ENCODE measurements around the gene FYB1. TPM values are rescaled to one million over a fixed set of nuclear protein-coding genes. Genes with fewer than 3 reads are reported as not detected.

FYB1 gene
- total RNA-seq, 2 experiments from 2014 or later, result 129 TPM

DNA sequence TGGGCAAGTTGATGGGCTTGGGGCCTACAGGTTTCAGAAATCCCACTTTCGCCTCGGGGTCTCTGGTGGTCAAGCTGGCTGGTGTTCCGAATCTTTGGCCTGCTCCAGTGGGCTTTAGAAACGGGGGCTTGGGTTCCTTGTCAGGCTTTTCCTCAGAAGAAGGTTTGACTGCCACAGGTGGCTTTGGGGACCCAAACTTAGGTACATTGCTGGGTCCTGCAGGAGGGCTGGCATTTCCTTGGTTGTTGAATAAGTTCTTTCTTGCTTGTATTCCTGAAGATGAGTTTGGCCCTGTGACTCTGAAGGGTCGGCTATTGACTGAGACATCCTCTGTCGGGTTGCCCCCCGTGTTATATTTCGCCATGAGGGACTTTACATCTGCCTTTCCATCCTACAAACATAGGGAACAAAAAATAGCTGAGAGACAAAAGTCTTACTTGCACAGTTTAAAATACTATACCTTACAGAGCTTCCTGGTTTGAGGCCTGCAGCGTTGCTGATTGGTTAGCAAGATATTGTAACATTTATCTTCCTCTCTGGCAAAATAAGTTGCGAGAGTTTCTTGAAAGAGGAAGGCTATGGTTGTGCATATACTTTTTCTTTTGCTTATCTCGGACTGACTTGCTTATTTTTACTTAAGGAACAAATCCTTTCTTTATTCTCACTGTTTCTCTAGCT, 16.6 kb downstream of the FYB1 start:
- H3K36me3 Mint-ChIP-seq (ENCODE audit: low read depth), result peaks cover 24% of the 10 kb centered on the region
- CTCF ChIA-PET, result interaction anchor here (0.8 to 4.8 kb wide), 9 partner anchors 8 to 127 kb away, joined by 3 to 42 read pairs (median 11); no protein-coding TSS in a partner anchor
- peak; percentile 55 for DNase-seq
- intact Hi-C loops (cut with micrococcal nuclease), result loop anchor here (2.0 to 5.0 kb wide), 4 partner anchors 14 to 1630 kb away; no protein-coding TSS in a partner anchor
- peaks cover 37% of the 10 kb centered on the region for H3K4me1 Mint-ChIP-seq (ENCODE audit: low read depth)
- peak overlapping the region; percentile 83 for H3K4me3 Mint-ChIP-seq
- no peaks in the 10 kb centered on the region for H3K9me3 Mint-ChIP-seq
- H3K27ac Mint-ChIP-seq, result peak overlapping the region; percentile 99
- H3K27me3 Mint-ChIP-seq (ENCODE audit: low read depth), result no peaks in the 10 kb centered on the region

DNA sequence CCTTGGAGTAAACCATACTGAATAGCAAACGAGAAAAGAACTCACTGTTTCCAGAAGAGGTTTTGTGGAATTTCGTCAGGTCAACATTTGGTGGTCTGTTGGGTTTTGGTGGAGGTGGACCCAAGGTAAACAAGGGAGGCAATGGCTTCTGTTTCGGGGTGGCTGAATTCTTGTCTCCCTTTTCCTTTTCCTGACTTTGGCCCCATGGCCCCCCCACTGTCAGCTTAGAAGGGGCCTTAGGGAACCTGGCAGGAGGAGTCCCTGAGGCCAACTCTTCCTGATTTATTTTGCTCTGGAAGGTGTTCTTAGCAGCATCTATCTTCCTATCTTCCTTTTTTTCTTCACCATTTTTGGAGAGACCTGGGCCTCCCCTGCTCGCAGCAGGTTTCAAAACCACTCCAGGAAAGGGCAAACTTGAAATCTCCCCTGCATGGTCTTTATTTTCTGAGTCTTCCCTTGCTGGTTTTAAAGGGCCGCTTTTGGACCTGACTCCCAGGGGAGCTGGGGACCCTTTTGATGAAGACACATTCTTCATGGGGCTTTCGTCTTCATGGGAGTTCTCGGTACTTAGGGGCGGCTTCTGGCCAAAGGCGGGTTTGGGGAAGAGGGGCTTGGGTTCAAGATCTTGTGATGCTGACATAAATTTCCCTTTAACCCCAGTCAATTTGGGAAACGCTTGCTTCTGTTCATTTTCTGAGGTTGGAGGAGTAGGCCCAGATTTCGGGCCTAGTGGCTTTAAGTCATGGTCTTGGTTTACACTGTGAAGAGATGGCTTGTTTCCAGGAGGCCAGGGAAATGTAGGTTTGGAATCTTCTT, 17.4 kb downstream of the FYB1 start:
- DNase-seq, result no peak
- peak overlapping the region; percentile 99 for H3K27ac Mint-ChIP-seq
- H3K4me1 Mint-ChIP-seq (ENCODE audit: low read depth), result peaks cover 31% of the 10 kb centered on the region

GRCh38 chr5:39201160-39201780, 18.1 kb downstream of the FYB1 start:
- H3K4me1 Mint-ChIP-seq (ENCODE audit: low read depth), result peaks cover 31% of the 10 kb centered on the region

More for the DNA sequence above, 17.4 kb downstream of the FYB1 start:
- no peaks in the 10 kb centered on the region for H3K9me3 Mint-ChIP-seq
- CTCF ChIA-PET, result interaction anchor here (0.8 to 4.8 kb wide), 15 partner anchors 9 to 127 kb away, joined by 3 to 42 read pairs (median 5); no protein-coding TSS in a partner anchor
- H3K27me3 Mint-ChIP-seq (ENCODE audit: low read depth), result no peaks in the 10 kb centered on the region
- peak overlapping the region; percentile 83 for H3K4me3 Mint-ChIP-seq
- peaks cover 24% of the 10 kb centered on the region for H3K36me3 Mint-ChIP-seq (ENCODE audit: low read depth)
- intact Hi-C loops (cut with micrococcal nuclease), result loop anchor here (1.0 to 5.0 kb wide), 7 partner anchors 8 to 1630 kb away; no protein-coding TSS in a partner anchor

GRCh38 chr5:39200081-39200480, 19.3 kb downstream of the FYB1 start:
- CTCF ChIA-PET, result interaction anchor here (0.6 to 4.8 kb wide), 15 partner anchors 8 to 747 kb away, joined by 3 to 42 read pairs (median 5); no protein-coding TSS in a partner anchor
- Mint-ChIP-seq H3K27me3 (ENCODE audit: low read depth) (no peaks in the 10 kb centered on the region), H3K4me1 (ENCODE audit: low read depth) (peaks cover 27% of the 10 kb centered on the region), H3K9me3 (no peaks in the 10 kb centered on the region), H3K4me3 (peak overlapping the region; percentile 83), H3K27ac (peak overlapping the region; percentile 99), H3K36me3 (ENCODE audit: low read depth) (peaks cover 35% of the 10 kb centered on the region)
- peak; percentile 54 for DNase-seq
- intact Hi-C loops (cut with micrococcal nuclease), result loop anchor here (1.0 to 5.0 kb wide), 4 partner anchors 10 to 1632 kb away; no protein-coding TSS in a partner anchor

More at GRCh38 chr5:39201160-39201780, 18.1 kb downstream of the FYB1 start:
- H3K27me3 Mint-ChIP-seq (ENCODE audit: low read depth), result no peaks in the 10 kb centered on the region
- H3K27ac Mint-ChIP-seq, result peak overlapping the region; percentile 99
- intact Hi-C loops (cut with micrococcal nuclease), result loop anchor here (1.0 to 5.0 kb wide), 6 partner anchors 9 to 1631 kb away; no protein-coding TSS in a partner anchor
- H3K36me3 Mint-ChIP-seq (ENCODE audit: low read depth), result peaks cover 29% of the 10 kb centered on the region
- CTCF ChIA-PET, result interaction anchor here (0.8 to 4.8 kb wide), 18 partner anchors 10 to 122 kb away, joined by 3 to 42 read pairs (median 5); no protein-coding TSS in a partner anchor
- no peaks in the 10 kb centered on the region for H3K9me3 Mint-ChIP-seq
- peak; percentile 55 for DNase-seq
- H3K4me3 Mint-ChIP-seq, result peak overlapping the region; percentile 83

DNA sequence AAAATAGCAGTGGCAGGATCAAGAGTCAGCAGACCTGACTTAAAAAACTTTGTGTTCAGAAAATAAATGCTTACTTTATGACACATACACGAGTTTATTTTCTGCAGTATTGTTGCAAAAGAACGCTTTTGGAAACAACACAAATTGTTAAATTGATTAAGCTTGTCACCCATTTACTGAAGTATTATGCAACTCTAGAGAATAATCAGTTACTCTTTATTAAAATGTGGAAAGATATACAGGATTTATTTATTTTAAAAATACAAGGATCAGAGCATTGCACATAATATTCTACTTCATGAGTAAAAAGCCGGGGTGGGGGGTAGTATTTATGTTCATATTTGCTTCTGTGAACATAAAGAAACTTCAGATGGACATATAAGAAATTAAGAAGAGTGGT, 20.0 kb downstream of the FYB1 start:
- H3K4me1 Mint-ChIP-seq (ENCODE audit: low read depth), result peaks cover 26% of the 10 kb centered on the region
- no peaks in the 10 kb centered on the region for H3K9me3 Mint-ChIP-seq
- intact Hi-C loops (cut with micrococcal nuclease), result no loop called here
- peak overlapping the region; percentile 83 for H3K4me3 Mint-ChIP-seq
- H3K27ac Mint-ChIP-seq, result peak overlapping the region; percentile 99
- peaks cover 43% of the 10 kb centered on the region for H3K36me3 Mint-ChIP-seq (ENCODE audit: low read depth)
- DNase-seq, result no peak
- no peaks in the 10 kb centered on the region for H3K27me3 Mint-ChIP-seq (ENCODE audit: low read depth)
- CTCF ChIA-PET, result interaction anchor here (1.3 to 4.8 kb wide), 6 partner anchors 8 to 84 kb away, joined by 3 to 42 read pairs (median 10); no protein-coding TSS in a partner anchor

DNA sequence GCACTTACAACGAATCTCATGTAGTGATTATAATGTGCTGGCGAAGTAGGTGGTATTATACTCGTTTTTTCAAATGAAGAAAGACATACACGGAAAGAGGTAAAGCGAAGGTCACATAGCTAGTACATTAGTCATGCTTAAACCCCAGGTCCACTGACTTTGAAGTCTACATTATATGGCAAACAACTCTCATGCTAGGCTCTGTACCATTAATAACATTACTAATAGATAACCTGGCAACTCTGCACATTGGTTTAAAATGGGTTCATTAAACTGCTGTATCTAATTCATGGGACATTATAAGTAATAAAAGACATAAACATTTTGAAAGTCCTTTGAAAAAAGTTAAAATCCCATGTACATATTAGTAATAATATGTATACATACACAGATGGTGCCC, 21.2 kb downstream of the FYB1 start:
- DNase-seq, result no peak
- Mint-ChIP-seq H3K36me3 (ENCODE audit: low read depth) (peaks cover 43% of the 10 kb centered on the region), H3K4me3 (peak overlapping the region; percentile 67), H3K9me3 (no peaks in the 10 kb centered on the region), H3K27me3 (ENCODE audit: low read depth) (no peaks in the 10 kb centered on the region), H3K4me1 (ENCODE audit: low read depth) (peaks cover 31% of the 10 kb centered on the region), H3K27ac (peak overlapping the region; percentile 93)
- intact Hi-C loops (cut with micrococcal nuclease), result no loop called here
- CTCF ChIA-PET, result interaction anchor here (1.0 to 2.1 kb wide), 3 partner anchors 15 to 85 kb away, joined by 5 to 8 read pairs (median 6); no protein-coding TSS in a partner anchor

GRCh38 chr5:39197556-39197955, 21.8 kb downstream of the FYB1 start:
- peaks cover 36% of the 10 kb centered on the region for H3K4me1 Mint-ChIP-seq (ENCODE audit: low read depth)
- H3K9me3 Mint-ChIP-seq, result no peaks in the 10 kb centered on the region
- H3K27me3 Mint-ChIP-seq (ENCODE audit: low read depth), result no peaks in the 10 kb centered on the region
- H3K36me3 Mint-ChIP-seq (ENCODE audit: low read depth), result peaks cover 40% of the 10 kb centered on the region
- H3K27ac Mint-ChIP-seq, result peak overlapping the region; percentile 93
- CTCF ChIA-PET, result interaction anchor here (1.0 to 3.9 kb wide), 3 partner anchors 15 to 86 kb away, joined by 5 to 18 read pairs (median 6); no protein-coding TSS in a partner anchor
- H3K4me3 Mint-ChIP-seq, result peak overlapping the region; percentile 67
- intact Hi-C loops (cut with micrococcal nuclease), result loop anchor here (1.0 kb wide), 1 partner anchor 9 kb away; no protein-coding TSS in a partner anchor
- peak; percentile 83 for DNase-seq

DNA sequence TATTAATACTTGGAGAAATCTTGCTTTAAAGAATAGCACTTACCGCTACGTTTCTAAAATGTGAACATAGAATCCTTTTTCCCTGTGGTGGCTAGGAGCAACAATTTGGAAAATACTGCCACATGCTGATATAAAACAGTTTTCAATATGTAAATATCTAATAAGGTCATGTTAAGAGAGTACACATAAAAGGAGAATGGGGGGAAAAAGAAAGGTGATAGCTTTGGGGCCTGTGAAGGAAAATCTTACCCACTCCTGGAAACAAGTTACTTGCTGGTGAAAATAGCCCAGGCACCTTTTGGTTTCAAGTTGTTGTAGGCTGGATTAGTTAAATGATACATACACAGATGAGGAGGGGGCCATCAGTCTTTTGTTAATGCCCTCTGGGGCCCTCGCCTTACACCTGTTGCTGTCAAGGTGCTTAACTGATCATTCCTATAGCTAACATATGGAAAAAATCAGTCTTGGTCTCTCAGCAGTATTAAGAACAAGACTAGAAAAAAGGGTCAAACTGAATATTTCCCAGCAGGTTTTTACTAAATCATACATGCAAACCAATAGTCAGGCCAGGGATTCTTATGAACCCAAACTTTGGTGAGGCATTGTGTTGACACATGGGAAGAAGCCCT, 24.1 kb downstream of the FYB1 start:
- peaks cover 55% of the 10 kb centered on the region for H3K4me1 Mint-ChIP-seq (ENCODE audit: low read depth)
- H3K27ac Mint-ChIP-seq, result peak overlapping the region; percentile 93
- H3K36me3 Mint-ChIP-seq (ENCODE audit: low read depth), result peaks cover 28% of the 10 kb centered on the region

DNA sequence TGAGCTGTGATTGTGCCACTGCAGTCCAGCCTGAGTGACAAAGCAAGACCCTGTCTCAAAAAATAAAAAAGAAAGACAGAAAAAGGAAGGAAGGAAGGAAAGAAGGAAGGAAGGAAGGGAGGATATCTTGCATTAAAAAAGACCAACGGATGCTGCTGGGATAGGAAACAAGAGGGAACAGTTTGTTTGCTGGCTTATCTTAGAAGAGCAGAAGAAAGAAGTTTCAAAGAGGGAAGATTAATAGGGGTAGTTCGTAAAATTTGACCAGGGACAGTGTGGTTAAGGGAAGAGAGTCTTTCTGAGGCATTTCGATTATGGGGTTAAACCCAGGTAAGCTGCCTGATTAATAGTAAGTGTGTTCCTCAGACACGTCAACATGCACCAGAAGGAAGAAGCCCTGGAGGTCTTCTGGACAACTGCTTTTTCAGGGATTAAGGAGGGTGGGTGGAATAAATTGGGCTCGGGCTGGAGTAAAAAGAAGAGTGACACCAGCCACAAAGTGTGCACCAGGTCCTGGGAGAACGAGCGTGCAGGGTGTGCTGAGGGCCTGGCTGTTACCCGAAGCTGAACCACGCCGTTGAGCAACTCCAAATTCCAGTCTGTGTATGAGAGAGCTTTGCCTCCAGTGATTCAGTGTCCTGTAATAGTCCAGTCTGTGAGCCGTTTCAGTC, 24.8 kb downstream of the FYB1 start:
- peak overlapping the region; percentile 93 for H3K27ac Mint-ChIP-seq
- peaks cover 22% of the 10 kb centered on the region for H3K36me3 Mint-ChIP-seq (ENCODE audit: low read depth)
- H3K27me3 Mint-ChIP-seq (ENCODE audit: low read depth), result no peaks in the 10 kb centered on the region
- H3K4me3 Mint-ChIP-seq, result peak overlapping the region; percentile 76
- CTCF ChIA-PET, result interaction anchor here (0.9 to 4.3 kb wide), 11 partner anchors 9 to 88 kb away, joined by 3 to 22 read pairs (median 10); no protein-coding TSS in a partner anchor
- peaks cover 62% of the 10 kb centered on the region for H3K4me1 Mint-ChIP-seq (ENCODE audit: low read depth)
- intact Hi-C loops (cut with micrococcal nuclease), result loop anchor here (2.0 kb wide), 1 partner anchor 16 kb away; no protein-coding TSS in a partner anchor
- no peaks in the 10 kb centered on the region for H3K9me3 Mint-ChIP-seq
- no peak for DNase-seq

More for the DNA sequence above, 24.1 kb downstream of the FYB1 start:
- intact Hi-C loops (cut with micrococcal nuclease), result loop anchor here (2.0 kb wide), 1 partner anchor 17 kb away; no protein-coding TSS in a partner anchor
- Mint-ChIP-seq H3K9me3 (no peaks in the 10 kb centered on the region), H3K27me3 (ENCODE audit: low read depth) (no peaks in the 10 kb centered on the region), H3K4me3 (peak overlapping the region; percentile 76)
- CTCF ChIA-PET, result interaction anchor here (1.3 to 4.3 kb wide), 9 partner anchors 8 to 88 kb away, joined by 4 to 22 read pairs (median 10); no protein-coding TSS in a partner anchor
- no peak for DNase-seq

DNA sequence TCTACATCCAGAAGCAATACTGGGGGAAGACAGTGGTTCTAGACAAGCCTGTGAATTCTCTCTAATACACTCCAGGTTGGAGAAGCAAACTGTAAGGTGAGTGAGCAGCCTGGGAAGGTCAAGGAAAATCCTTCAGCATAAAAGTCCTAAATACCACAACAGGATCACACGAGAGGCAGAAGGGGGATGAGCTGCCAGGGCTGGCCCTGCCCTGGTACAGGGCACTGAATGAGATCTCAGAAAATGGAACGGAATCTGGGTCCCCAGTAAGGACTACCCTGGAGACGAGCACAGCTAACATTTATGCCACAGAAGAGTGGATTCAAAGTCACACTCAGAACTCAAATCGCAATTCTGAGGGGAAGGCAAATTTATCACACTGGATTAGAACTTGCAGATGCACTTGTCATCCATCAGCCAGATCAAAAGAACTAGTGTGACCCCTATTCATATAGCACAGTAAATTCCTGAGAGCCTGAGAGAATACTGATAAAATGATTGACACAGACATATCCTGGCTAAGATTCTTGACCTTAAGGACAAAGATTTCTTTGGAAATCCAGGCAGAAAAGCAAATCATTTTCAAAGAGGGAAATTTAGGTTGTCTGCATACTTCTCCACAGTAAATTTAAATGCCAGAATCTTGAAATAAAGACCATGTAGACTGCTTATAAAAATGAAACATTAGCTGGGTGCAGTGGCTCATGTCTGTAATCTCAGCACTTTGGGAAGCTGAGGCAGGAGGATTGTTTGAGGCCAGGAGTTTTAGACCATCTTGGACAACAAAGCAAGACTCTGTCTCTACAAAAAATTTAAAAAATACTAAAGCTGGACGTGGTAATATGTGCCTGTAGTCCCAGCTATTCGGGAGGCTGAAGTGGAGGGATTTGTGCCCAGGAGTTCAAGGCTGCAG, 25.6 kb downstream of the FYB1 start:
- peak overlapping the region; percentile 93 for H3K27ac Mint-ChIP-seq
- intact Hi-C loops (cut with micrococcal nuclease), result loop anchor here (2.0 kb wide), 1 partner anchor 15 kb away; no protein-coding TSS in a partner anchor
- H3K9me3 Mint-ChIP-seq, result no peaks in the 10 kb centered on the region
- H3K4me3 Mint-ChIP-seq, result peak overlapping the region; percentile 76
- no peaks in the 10 kb centered on the region for H3K27me3 Mint-ChIP-seq (ENCODE audit: low read depth)
- peaks cover 70% of the 10 kb centered on the region for H3K4me1 Mint-ChIP-seq (ENCODE audit: low read depth)
- H3K36me3 Mint-ChIP-seq (ENCODE audit: low read depth), result peaks cover 21% of the 10 kb centered on the region
- CTCF ChIA-PET, result interaction anchor here (0.9 to 4.3 kb wide), 8 partner anchors 8 to 89 kb away, joined by 3 to 22 read pairs (median 8); no protein-coding TSS in a partner anchor
- no peak for DNase-seq

Measured in activated naive CD4-positive, alpha-beta T cell treated with anti-CD3 and anti-CD28 coated beads for 36 hours (primary cell).